SW480 (cell line): ENCODE results near the gene SYCE3.

Experiments used
- DNase-seq: peaks from one replicate; pipeline ENCODE4 v3.0.0-alpha.2; 2016; ENCODE audit warnings: low spot score

Gene SYCE3

DNA sequence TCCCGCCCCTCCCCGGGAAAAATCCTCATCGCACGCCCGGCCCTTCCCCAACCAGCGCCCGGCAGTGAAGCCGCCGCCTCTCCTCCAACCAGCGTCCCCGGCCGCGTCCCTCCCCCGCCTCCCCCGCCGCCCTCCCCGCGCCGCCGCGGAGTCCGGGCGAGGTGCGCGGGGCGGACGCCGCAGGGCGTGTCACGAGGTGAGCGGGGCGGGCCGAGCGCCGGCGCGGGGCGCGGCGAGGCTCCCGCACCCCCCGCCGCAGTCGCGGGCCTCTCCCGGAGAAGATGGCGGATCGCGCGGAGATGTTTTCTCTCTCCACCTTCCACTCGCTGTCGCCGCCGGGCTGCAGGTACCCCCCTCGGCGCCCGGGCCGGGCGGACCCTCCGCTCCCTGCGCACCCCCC, 37.8 kb upstream of the SYCE3 start, which contains the start of gene MAPK8IP2:
Gene MAPK8IP2, plus strand, starts transcription at position 256 of the 400 bp plus-strand sequence. Its CDS starts 26 bp downstream, at position 282.
- no peak for DNase-seq

DNA sequence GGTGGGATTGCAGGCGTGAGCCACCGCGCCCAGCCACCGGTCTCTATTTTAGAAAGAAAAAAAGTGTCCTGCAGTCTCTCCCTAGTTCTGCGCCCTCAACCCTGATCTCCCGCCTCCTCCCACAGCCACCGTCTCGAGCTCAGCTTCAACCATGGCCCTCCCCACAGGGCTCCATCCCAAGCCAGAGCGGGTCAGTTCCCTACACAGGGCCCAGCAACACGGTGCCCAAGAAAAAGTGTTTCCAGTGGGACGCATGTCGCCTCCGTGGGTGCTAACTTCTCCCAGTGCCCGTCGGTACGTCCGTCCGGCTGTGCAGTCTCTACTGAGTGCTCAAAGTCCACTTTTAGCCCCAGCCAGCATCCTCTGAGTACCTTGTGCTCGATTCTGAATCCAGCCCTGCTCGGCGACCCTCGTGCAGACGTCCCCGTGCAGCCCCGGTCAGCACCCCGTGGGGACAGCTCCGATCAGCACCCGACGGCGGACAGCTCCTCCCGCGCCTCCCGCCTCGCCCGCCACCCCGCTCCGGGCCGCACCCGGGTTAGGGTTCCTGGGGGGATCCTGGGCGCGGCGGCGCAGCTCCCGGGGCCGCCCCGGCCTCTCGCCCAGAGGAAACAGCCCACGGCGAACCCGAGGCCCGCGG, 37.2 kb upstream of the SYCE3 start:
- DNase-seq, result no peak

DNA sequence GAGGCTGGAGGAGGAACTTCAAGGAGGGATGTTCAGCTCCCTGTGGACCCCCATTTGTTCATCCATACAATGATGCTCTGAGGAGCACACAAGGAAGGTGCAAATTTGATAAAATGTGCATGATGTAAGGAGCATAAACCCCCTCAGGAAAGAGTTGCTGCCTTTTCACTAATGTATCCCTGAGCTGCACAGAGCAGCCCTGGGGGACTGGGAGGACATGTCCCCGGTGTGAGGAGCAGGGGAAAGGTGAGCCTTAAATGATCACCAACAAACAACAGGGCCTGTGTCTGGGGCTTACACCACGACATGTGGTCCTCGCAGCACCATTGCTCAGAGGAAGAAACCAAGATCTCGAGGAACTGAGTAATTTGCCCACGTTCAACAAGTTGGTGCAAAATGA, 34.4 kb upstream of the SYCE3 start:
- no peak for DNase-seq

DNA sequence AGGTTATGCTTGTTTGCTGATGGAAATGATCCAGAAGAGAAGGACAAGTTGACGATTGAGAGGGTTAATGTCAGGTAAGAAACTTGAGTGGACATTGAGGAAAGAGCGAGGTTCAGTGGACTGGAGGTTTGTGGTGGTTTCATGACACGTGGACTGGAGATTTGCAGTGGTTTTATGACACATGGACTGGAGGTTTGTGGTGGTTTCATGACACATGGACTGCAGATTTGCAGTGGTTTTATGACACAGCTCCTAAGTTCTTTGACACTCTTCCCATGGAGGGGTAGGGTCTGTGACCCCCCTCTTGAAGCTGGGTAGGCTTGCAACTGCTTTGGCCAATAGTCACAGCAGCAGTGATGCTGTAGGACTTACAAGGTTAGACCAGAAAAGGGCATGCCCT, 32.5 kb upstream of the SYCE3 start:
- no peak for DNase-seq

DNA sequence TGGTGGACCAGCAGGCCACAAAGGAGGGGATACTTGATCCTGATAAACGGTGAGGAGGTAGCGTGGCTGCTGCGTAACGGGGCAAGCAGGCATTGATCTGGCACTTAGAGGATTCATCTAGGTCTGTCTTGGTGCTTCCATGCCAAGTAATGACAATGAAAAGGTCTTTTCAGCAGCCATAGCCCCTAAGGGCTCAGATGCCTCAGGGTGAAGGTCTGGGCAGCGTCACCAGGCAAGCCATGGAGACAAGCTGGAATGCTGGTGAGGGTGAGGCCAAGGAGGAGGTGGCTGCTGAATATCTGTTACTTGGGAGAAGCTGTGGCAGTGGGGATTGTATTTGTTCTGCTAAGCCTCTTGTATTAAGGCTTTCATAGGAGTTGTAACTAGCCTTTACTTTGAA, 24.7 kb upstream of the SYCE3 start:
- DNase-seq, result no peak

DNA sequence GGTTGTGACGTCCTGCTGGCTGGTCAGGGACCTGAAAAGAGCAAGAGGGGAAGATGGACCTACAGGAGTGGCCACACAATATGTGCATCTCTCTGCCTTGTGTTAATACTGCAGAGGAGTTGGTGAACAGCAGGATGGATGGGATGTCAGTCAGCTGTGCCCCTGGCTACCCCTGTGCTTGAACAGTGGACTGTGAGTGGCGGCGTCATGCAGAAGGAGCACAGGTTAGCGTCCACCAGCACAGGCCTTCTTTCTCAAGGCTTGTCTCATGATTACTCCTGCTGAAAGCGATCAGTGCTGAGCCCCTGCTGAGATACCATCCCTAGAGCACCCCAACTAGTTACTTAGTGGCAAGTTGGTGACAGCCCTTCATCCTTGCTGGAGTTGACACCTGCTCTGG, 23.7 kb upstream of the SYCE3 start:
- no peak for DNase-seq

DNA sequence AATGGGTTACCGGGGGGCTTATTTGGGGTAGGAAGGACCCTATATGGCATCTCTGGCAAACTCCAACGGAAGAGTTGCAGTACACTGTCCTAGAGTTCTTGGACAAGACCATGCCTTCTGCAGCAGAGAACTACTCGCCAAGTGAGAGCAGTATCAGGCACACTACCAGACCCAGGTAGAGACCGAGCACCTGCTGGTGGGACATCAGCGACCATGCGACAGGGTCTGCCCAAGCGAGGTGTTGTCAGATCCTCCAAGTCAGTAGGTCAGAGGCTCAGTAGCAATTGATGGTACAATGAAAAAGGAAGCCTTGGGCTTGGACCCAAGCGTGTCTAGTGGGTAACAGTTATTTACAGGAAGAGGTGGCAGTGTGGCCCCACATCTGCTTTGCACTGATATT, 23.1 kb upstream of the SYCE3 start:
- no peak for DNase-seq

DNA sequence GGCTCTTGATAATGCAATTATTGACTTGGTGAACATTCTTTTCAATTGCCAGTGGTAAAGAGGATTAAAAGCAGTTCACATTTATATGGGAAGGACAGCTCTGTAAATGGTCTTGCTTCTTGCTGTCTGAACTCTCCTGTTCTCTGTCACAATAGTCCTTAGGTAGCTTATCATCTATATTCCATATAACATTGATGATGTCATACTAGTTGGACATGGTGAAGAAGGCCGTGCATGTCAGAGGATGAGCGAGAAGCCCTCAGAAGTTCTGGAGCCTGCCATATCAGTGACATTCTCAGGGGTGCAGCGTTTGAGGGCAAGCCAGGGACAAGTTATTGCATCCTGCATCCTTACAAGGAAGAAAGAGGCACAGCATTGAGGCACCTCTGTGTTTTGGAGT, 22.5 kb upstream of the SYCE3 start:
- DNase-seq, result no peak

DNA sequence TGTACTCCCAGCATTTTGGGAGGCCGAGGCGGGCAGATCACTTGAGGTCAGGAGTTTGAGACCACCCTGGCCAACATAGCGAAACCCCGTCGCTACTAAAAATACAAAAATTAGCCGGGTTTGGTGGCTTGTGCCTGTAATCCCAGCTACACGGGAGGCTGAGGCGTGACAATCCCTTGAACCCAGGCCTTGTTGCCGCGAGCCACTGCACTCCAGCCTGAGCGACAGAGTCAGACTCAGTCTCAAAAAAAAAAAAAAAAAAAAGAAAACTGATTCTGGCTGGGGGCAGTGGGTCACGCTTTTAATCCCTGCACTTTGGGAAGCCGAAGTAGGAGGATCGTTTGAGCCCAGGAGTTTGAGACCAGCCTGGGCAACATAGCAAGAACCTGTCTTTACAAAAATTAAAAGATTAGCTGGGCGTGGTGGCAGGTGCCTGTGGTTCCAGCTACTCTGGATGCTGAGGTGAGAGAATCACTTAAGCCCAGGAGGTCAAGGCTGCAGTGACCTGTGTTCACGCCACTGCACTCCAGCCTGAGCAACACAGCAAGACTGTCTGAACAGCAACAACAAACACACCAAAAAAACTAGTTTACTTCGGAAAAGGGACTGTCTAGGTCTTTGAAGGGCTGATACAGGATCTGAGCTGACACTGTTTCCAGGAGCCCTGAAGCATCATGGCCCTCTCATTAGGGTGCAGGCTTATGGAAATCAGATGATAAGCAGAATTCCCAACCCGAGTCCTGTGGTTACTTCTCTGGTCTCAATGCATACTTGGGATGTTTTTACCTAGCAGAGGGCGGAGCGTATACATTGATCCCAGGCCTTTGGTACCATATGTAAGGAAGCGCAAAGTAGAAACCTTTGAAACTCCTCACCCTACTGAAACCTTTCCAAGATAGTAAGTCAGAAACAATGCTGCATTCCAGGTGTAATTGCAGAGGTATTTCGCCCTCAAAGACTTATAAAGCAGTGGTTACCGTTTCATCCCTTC, 21.7 kb upstream of the SYCE3 start:
- peak; percentile 66 for DNase-seq

DNA sequence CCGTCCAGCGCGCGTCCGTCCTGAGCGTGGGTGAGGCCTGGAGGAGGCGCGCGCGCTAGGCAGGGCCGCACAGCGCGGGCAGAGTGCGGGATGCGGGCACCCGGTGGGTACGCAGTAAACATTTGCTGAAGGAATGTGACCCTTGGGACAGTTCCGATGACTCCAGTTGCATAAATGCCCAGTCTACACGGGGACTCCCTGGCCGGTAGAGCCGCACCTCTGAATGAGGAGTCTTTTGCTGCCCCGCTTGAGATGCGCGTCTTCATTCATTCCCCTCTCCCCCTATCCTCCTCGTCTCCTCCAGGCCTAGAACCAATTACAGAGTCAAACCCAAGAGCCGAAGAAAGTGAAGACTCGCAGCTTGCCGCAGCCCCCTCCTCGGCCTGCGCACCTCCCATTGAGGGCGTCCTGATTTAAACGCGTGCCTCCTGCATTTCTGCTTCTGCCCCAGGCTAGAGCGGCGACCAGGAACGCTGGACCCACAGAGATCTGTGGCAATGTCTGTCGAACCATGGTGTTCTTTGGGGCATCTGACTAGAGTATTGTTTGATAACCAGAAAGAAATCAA, 20.7 kb upstream of the SYCE3 start:
- DNase-seq, result no peak

DNA sequence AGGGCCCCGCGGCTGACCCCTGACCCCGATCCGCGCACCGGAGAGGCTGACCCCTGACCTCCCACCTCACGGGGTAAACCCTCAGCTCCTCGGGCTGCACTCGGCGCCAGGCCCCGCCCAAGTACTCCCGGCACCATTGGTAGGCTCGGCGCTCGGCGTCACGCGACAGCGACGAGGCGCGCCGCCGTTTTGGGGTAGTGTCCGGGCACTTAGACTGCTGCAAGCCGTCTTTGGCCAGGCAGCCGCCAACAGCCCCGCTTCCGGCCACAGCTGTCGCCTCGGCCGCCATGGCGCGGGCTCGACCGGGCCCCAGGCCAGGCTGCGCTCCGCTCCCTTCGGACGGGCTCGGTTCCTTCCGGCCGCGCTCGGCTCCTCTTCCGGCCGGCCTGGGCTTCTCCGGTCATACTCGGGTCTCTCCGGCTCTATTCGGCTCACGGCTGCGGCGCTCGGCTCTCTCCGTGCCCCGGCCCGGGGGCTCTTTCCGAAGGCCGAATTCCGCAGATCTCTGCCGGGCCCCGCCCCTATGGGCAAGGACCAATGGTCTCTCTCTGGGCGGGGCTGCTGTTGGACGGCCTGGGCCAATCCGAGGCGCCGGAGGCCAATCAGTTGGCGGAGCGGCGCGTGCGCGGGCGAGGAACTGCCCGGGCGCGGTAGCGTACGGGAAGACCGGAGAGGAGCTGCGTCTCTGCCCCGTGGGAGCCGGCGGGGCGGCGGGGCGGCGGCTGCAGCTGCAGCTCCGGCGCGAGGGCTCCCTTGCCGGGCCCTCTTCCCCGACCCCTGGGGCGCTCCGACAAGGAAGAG, 20.0 kb upstream of the SYCE3 start, which contains the start of gene CHKB:
Gene CHKB, minus strand, starts transcription at position 357 of the 801 bp plus-strand sequence. Its CDS starts 68 bp downstream, at position 289.
- peak; percentile 96 for DNase-seq

DNA sequence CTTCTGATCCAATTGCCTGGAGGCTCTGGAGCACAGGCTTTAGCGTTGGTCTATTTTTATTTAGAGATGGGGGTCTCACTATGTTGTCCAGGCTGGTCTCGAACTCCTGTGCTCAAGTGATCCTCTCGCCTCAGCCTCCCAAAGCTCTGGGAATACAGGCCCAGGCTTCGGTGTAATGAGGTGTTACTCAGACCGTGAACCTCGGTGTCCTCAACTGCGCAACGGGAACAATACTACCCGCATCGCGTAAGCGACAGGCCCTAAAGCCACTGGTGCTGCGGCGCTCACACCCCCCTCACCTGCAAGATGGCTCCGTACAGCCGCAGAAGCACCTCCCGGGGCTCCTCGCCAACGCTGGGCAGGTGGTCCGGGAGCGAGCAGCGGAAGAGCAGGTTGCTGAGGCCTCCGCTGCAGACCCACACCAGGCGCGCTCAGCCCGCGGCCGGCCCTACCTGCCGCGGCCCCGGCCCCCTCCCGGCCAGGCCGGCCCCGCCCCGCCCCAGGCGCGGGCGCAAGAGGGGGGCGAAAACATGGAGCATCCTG, 19.3 kb upstream of the SYCE3 start:
- DNase-seq, result peak; percentile 27

DNA sequence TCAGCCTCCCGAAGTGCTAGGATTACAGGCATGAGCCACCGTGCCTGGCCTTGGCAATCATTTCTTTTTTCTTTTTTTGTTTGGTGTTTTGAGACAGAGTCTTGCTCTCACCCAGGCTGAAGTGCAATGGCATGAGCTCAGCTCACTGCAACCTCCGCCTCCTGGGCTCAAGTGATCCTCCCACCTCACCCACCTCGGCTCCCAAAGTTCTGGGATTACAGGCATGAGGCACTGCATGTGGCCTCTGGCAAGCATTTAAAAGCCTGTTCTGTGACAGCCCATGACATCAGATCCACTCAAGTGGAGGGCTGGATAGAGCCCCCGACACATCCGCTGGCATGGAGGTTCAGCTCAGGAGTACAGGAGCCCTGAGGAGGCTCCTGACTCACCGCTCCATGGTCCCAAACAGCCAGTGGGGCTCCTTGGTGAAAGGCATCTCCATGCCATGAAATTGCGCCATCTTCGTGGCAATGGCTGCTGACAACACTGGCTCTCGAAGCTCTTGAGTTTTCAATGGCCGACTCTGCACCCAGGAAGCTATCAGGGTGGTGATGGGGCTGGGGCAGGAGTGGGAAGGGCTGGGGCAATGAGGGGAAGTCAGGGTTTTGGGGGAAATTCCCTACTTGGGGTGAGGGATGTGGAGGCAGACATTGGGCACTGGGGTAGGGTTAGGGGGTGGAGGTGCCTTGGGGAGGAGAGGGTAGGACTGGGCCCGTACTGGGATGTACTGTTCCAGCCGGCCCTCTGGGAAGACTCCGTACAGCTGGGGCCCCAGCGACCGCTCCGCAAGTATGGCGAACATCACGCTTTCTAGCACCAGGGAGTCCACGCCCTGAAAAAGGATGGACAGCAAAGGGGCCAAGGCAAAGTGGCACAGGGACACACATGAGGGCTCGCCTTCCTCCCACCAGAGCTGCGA, 18.6 kb upstream of the SYCE3 start:
- DNase-seq, result no peak

DNA sequence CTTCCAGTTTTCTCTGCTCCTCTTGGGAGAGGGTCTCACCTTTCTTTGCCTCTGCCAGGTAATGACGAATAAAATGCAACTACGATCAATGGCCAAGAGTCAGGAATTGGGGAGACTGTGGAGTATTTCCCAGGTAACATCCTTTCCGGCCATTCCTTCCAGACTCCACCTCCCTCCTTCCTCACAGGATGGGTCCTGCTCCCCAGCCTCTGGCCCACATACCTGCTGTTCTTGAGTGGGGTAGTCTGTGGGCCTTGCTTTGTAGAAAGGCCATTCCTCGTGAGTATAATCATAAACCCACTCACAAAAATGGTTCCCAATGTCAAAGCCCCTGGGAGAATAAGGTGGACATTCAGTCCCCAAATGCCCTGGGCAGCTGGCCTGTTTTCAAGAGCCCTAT, 17.0 kb upstream of the SYCE3 start:
- DNase-seq, result no peak

DNA sequence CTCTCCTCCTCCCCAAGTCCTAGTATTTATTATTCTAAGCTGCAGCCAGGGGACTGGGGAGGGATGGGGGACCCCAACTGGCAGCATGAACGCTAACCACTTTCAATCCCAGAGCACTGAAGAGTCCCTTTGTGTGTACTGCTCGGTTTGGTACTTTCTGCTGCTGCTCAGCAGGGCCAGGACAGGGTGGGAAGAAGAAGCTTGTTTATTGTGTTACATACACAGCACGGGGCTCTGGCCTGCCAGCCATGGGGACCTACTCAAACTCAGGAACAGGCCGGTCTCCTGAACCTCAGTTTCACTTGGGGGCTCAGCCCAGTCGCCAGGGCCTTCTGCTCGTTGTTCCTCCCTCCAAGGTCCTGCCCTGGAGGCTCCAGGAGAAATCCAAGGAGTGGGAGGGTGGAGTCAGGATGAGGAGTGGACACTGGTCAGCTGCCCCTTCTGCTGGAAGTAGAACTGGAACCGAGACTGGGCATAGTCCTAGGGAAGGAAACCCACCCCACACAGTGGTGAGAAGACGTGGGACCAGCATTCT, 16.1 kb upstream of the SYCE3 start:
- DNase-seq, result no peak

DNA sequence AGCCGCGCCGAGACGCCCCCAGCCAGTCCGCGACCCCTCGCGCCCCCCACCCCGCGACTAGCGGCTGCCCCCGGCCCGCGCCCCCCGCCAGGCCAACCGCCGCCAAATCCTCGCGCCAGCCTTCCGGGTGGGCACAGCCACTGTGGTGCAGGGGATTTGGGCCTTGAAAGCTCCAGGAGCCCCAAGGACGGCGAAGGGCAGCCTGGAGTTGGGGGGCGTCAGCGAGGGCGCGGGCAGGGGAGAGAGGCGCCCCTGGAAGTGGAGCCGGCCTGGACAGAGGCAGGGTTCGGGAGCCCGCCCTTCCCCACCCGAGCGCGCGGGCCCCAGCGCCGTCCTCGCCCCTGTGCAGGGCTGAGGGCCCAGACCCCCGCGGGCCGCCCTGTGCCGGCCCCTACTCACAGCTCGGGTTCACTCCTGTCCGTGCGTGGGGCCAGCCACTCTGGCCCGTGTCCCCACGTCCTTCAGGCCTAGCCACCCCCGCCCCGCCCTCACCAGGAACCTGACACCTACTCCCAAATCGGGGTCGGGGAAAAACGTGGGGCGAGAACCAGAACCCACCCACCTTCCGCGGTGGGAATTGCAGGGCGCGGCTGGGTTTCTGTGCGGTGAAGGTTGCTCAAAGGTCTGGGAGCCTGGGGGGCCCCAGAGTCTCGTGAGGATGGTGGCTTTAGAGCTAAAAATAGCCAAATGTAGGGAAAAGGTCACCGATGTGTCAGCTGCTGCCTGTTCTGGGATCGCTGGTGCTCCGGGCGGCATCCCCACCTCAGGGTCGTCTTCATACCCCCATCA, 15.5 kb upstream of the SYCE3 start, which contains the start of gene CPT1B:
Gene CPT1B, minus strand, starts transcription at position 441 of the 789 bp plus-strand sequence. CDS start 512 bp downstream, outside the sequence.
- DNase-seq, result no peak

DNA sequence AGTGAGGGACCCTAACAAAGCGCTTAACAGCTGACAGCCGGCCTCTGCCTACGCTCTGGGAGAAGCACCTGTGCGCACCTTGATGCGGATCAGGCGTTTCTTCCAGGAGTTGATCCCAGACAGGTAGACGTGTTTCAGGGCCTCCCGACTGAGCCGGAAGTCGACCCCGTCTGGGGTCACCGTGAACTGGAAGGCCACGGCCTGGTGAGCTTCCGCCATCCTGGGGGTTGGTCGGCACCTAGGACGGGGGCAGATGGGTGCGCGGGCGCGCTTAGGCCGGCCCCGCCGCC, 14.9 kb upstream of the SYCE3 start:
- no peak for DNase-seq

DNA sequence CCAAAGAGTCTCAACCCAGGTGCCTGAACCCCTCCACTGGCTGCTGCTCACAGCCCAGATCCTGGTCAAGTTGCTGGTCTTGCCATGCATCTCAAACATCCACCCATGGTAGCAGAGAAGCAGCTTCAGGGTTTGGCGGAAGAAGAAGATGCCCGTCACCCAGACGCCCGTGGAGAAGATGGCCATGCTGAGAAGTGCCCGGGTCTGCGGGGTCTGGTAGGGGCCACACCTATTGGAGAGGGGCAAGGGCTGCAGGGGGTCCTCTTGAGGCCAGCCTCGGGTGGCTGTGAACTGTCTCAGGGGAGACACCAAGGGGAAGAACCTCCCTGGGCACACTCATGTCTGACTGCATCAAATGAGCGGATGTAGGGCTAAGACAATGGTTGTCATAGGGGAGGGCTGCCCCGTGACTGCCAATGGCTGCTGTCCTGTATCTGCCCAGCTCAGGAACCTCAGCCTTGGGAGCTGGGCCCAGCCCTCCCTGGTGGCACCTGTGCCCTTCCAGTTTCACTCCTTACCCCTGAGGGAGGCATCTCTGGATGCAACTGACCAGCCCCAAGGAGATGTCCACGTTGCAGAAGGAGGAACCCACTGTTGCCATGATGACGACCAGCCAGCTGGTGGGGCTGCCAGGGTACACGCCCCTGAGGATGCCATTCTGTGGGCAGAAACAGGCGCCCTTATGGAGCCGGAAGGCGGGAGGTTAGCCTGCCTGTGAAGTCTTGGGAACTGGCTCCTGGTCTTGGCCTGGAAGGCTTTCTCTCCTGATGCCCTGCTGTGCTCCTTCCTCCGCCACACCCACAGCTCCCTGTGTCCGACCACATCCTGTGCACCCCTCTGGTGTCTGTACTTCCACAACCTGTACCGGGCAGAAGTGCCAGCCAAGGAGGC, 14.3 kb upstream of the SYCE3 start:
- DNase-seq, result no peak

DNA sequence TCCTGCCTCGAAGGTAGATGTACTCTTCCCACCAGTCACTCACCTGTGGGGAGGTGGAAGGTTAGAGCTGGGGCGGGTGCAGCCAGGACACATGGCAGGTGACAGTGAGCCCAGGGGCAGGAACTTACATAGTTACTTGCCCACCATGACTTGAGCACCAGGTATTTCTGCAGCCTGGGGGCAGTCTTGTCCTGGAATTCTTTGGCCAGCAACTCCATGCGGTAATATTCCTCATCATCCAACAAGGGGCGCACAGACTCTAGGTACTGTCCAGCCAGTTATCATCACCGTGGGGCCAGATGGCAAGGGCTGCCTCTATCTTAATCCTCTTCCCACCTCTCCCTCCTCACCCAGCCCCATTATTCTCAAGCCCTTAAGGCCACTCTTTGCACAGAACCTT, 13.4 kb upstream of the SYCE3 start:
- DNase-seq, result peak; percentile 59
